Fibroblast of mammary gland (primary cell): ENCODE measurements around the gene ZNF32.

Source experiments
- DNase-seq: peaks from one replicate; pipeline ENCODE4 v3.0.0-alpha.2; 2010; ENCODE audit warnings: low read depth
- H3K4me3 ChIP-seq: 2 replicates; pipeline ENCODE4 v1.5.1; 2011; ENCODE audit warnings: low read depth, mild to moderate bottlenecking, low read length, moderate library complexity; ENCODE audit not compliant: control insufficient read depth
- CTCF ChIP-seq: conservative IDR thresholded peaks from 2 replicates; pipeline ENCODE4 v1.5.1; 2011; ENCODE audit warnings: low read depth, low read length, inconsistent platforms; ENCODE audit not compliant: control insufficient read depth, insufficient read depth

Gene ZNF32

GRCh38 chr10:43688348-43688892 lies 39.7 kb upstream of the ZNF32 start:
- H3K4me3 ChIP-seq, result no peak overlapping the region
- DNase-seq, result no peak
- no peak for TF ChIP-seq CTCF

DNA sequence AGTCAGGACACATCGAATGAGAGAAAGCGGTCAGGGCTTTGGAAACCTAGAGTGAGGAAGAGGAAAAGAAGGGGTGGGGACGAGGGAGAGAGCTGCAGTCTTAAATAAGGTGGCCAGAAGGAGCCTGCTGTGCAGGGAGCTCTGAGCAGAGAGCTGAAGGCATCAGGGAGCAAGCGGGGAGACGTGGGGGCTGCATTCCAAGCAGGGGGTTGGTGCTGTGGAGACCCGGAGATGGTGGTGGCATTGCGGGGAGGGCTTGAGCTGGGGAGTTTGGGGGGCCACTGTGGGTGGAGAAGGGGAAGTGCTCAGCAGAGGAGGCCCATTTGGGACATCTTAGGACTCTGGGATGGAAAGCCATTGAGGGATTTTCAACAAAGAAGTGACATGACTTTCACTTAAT lies 38.7 kb upstream of the ZNF32 start:
- DNase-seq, result no peak
- no peak for TF ChIP-seq CTCF
- H3K4me3 ChIP-seq, result no peak overlapping the region

- DNase-seq, result no peak
- H3K4me3 ChIP-seq, result no peak overlapping the region
- peak; percentile 9 for TF ChIP-seq CTCF
Measured at GRCh38 chr10:43686414-43686813, 37.7 kb upstream of the ZNF32 start.

- no peak overlapping the region for H3K4me3 ChIP-seq
- no peak for DNase-seq
- TF ChIP-seq CTCF, result no peak
Measured at GRCh38 chr10:43685744-43686143, 37.1 kb upstream of the ZNF32 start.

DNA sequence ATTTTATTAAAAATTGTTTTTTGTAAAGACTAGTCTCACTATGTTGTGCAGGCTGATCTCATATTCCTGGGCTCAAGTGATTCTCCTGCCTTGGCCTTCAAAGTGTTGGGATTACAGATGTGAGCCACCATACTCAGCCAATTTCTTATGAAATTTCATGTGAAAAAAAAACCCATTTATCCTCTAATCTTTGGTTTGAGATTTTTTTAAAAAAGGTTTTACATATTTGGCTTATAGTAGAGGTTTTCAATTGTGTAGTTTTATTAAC lies 35.5 kb upstream of the ZNF32 start:
- no peak overlapping the region for H3K4me3 ChIP-seq
- DNase-seq, result no peak
- TF ChIP-seq CTCF, result no peak

GRCh38 chr10:43683451-43684291 lies 35.0 kb upstream of the ZNF32 start:
- no peak overlapping the region for H3K4me3 ChIP-seq
- peak; percentile 26 for DNase-seq
- TF ChIP-seq CTCF, result peak; percentile 51
